HG03280 (cell line): Measurements from ENCODE around the gene UAP1.

Experiments
- ATAC-seq: cut with Tn5 transposase; IDR thresholded peaks from one replicate; pipeline ENCODE4 v1.9.1; 2021; ENCODE audit warnings: mild to moderate bottlenecking, moderate library complexity; ENCODE audit not compliant: unreplicated experiment

The UAP1 gene

GRCh38 chr1:162561616-162562469 lies at the start of gene UAP1:
Gene UAP1, plus strand, starts transcription at chr1:162561722. Its CDS starts 4,347 bp downstream, at chr1:162566069.
- peak; percentile 35 for ATAC-seq

DNA sequence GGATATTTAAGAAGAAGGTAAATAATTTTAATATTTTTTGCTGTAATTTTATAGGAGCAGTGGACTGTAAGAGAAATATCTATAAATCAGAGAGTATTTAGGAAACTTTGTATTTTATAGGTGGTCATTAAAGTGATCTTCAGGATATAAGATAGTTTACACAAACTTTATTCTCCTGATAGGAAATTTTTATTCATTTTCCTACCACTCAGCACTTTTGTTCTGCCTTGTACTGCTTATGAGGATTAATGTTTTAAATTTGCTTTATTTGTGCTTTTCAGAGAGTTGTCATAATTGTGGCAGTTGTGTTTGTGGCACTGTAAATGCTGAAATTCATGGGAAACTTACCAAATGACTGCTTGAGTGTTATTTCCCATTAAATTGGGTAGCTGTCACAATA lies 34.2 kb upstream of the UAP1 start:
- no peak for ATAC-seq

- ATAC-seq, result peak; percentile 94
These were observed 31.1 kb upstream of the UAP1 start for GRCh38 chr1:162530307-162530987.

GRCh38 chr1:162530988-162531319 lies 30.6 kb upstream of the UAP1 start:
- no peak for ATAC-seq

GRCh38 chr1:162535501-162535900 lies 26.0 kb upstream of the UAP1 start:
- ATAC-seq, result no peak

DNA sequence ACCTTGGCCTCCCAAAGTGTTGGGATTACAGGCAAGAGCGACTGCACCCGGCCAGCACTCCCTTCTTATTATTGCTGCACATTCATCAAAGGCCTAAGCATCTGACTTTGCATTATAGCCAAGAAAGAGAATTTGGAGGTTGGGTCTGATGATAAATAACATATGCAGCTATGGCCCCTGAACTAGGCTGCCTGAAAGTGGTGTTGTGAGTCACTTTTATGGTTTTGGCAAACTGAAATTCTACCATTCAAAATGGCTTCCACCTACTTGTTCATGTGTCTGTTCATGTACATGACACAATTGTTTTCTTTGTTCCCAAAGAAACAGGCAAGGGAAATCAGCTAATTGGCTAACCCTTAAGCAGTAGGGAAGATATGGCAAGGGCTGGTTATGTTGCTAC lies 25.0 kb upstream of the UAP1 start:
- ATAC-seq, result no peak

DNA sequence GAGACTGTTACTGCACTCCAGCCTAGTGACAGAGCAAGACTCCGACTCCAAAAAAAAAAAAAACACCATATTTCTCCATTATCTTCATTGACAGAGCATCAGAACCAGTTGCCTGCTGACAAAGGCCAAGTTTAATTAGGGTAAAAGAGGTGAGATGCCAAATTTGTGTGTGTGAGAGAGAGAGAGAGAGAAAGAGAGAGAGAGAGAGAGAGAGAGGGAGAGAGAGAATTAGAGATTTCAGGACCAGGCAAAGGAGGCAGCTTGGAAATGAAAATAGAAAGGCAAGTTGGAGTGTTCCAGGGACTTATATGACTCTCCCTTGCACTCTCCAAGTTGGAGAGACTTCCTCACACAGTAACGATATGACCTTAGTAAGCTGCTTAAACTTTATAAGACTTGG lies 24.3 kb upstream of the UAP1 start:
- no peak for ATAC-seq

DNA sequence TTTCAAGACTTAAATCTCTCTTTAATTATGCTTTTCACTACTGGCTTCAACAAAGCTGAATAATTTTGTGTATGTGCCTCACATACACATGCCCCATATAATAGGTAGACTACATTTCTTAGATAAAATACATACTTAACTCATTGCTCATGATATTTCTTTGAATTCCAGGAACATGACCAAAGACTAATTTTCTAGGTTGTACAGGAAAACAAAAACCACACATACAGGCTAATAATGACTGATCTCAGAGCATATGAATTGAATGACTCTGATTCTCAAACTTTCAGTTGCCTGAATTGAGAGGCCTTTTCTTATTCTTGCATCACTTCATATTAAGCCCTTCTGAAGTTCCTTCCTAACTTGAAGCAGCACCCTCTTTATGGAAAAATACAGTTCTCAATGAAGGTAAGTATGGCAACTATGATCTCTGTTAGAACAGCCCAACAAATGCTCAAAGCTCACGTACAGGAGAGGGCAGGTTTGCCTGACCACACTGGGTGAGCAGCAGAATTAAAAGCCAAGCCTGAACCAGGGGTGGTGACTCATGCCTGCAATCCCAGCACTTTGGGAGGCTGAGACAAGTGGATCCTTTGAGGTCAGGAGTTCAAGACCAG lies 22.6 kb upstream of the UAP1 start:
- no peak for ATAC-seq

GRCh38 chr1:162541619-162542141 lies 19.8 kb upstream of the UAP1 start:
- ATAC-seq, result no peak

DNA sequence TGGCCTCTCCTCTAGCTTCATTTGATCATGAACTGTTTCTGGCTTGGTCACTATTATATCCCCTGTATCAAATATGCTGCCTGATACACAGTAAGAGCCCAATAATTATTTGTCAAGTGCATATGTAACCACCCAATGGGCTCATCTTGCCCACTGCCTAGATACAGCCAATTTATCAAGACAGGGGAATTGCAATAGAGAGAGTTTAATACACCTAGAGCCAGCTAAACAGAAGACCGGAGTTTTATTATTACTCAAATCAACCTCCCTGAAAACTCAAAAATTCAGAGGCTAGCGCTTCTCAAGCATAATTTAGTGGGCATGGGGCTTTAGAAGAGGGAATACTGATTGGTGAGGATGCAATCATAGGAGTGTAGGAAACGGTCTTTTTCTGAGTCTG lies 18.3 kb upstream of the UAP1 start:
- ATAC-seq, result no peak

GRCh38 chr1:162548170-162548569 lies 13.4 kb upstream of the UAP1 start:
- ATAC-seq, result no peak

- no peak for ATAC-seq
These were observed 12.5 kb upstream of the UAP1 start for GRCh38 chr1:162549001-162549400.

- no peak for ATAC-seq
These were observed 10.6 kb upstream of the UAP1 start for GRCh38 chr1:162550925-162551324.

GRCh38 chr1:162551969-162552683 lies 9.4 kb upstream of the UAP1 start:
- ATAC-seq, result no peak

DNA sequence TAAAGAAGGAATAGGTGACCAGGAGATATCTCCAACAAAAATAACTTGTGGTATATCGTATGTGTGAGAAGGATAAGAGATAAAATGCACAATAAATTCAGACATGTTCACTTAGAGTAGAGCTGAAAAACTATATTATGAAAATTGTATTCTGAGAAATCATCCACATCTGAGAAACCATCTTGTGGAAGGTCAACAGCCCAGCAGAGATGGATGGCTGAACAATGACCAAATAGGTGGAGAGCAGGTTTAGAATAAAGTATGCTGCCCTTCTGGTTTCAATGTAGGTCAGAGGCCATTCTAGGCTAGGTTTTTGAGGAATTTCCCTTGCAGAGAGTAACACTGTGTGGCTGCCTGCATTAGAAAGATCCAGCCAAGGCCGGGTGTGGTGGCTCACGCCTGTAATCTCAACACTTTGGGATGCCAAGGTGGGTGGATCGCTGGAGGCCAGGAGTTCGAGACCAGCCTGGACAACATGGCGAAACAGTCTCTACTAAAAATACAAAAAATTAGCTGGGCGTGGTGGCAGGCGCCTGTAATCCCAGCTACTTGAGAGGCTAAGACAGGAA lies 8.8 kb upstream of the UAP1 start:
- no peak for ATAC-seq

- ATAC-seq, result no peak
These were observed 7.3 kb upstream of the UAP1 start for GRCh38 chr1:162554258-162554657.

DNA sequence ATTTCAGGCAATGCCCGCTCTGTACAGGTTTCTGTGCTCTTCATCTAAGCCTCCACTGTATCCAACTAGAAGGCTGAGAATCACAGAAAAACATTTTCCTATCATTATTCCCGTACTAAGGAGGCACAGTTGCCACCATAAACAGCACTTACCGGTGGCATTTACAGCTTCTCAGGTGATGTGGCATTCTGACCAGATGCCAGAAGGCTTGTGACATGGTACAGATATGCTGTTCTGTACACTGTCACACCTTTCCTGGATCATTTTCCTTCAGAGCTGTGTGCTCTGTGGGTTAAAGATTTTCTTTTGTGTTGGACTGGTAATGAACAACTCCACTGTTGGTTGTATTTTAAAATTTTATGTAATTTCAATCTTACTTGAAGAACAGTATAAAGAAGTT lies 4.0 kb upstream of the UAP1 start:
- no peak for ATAC-seq

DNA sequence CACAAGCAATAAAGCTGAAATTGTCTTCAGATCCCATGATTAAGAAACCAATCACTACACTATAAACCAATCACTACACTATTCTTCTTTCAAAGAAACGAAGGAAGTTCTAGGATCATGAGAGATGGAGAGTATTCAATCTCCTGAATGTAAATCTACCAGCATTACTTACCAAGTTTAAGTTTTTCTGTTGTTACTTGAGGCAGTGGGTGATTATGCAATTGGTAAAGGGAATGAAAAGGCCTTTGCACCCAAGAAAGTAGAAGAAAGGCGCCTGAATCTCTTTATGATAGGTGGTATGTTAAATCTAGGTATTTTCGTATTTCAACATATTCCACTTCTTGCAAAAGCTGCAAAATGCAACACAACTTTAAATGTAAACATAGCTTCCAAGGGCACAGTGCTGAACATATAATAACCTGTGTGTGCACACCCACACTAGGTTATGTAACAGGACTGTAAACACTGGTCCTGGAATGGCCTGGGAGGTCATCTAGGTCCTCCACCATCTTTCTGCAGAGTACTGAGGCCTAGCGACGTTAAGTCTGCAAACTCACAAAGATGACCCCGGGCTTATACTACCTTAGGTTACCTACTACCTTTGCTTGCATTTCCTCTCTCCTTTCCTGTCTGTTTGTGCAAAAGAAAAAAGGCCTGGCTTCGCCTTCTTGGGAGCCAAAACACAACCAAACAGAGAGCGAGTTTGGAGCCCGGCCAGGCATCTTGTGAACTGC lies 1.1 kb upstream of the UAP1 start:
- no peak for ATAC-seq

DNA sequence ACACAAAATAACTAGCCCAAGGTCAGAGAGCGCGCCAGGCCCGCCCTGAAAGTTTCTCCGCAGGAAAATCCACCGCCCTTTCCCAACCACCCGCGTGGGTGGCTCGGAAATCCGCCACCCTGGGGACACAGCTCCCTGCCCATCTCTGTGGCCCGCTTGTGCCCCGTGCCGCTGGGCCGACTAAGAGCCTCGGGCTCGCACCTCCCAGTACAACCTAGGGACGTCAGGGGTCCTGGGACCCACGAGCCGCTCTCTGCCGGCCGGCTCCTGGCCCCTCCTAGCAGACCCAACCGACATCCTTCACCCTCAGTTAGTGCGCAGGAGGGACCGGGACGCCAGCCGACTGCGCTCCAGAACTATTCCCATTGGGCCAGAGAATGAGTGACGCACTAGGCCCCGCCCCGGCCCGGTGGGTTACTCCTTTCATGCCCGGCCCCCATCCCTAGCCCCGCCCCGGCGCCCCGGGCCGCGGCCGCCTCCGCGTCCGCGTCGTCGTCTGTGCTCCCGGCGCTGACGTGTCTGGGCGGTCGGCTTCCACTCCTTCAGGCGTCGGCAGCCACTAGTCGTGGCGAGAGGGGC lies 396 bp upstream of the UAP1 start:
- peak; percentile 93 for ATAC-seq

DNA sequence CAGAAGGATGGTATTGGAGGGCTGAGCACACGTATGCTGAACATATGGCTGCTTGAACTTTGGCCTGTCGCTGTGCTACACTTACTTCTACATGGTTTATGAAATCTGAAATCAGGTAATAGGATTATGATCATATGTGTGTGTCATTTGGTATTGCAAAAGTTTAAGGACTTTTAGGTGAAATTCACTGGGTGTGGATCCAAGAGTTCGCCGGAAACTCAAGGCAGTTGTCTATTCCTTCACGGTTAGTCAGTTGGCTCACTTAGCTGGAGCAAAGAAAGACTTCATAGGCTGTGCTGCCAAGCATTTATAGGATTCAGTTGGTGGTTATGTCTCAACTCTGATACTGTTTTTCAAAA lies 927 bp downstream of the UAP1 start:
- ATAC-seq, result no peak
